ENCODE measurements around the gene CORIN.

CORIN gene

DNA sequence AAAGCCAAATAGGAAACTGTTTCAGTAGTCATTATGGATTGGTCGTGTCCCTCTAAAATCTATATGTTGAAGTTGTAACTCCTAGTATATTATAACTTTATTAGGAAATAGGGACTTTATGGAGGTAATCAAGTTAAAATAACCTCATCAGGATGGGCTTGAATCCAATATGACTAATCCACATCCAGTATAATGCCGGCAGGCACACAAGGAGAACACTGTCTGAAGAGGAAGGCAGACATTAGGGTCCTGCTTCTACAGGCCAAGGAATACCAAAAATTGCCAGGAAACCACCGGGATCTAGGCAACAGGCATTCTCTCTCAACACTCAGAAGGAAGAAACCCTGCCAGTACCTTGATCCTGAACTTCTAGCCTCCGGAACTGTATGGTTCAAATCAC lies 222.5 kb downstream of the CORIN start:
- no peak overlapping the region for H3K4me3 ChIP-seq (ENCODE audit: low read length in 2 of 2)
- no peaks in the 10 kb centered on the region for H3K36me3 ChIP-seq (ENCODE audit: control insufficient read depth in 2 of 2, insufficient read depth in 2 of 2, low read length in 2 of 2)
- peaks cover 0 to 2% of the 10 kb centered on the region in 2 donors for H3K9me3 ChIP-seq (ENCODE audit: control insufficient read depth in 2 of 2, low read length in 2 of 2)
- no peaks in the 10 kb centered on the region for H3K27me3 ChIP-seq (ENCODE audit: control insufficient read depth in 1 of 2, insufficient read depth in 2 of 2, low read length in 2 of 2)
- no peaks in the 10 kb centered on the region for H3K4me1 ChIP-seq (ENCODE audit: control insufficient read depth, insufficient read depth, low read length)
- no peak overlapping the region for H3K9ac ChIP-seq (ENCODE audit: low read length in 2 of 2)
- no peak overlapping the region for H3K27ac ChIP-seq (ENCODE audit: low read length)

DNA sequence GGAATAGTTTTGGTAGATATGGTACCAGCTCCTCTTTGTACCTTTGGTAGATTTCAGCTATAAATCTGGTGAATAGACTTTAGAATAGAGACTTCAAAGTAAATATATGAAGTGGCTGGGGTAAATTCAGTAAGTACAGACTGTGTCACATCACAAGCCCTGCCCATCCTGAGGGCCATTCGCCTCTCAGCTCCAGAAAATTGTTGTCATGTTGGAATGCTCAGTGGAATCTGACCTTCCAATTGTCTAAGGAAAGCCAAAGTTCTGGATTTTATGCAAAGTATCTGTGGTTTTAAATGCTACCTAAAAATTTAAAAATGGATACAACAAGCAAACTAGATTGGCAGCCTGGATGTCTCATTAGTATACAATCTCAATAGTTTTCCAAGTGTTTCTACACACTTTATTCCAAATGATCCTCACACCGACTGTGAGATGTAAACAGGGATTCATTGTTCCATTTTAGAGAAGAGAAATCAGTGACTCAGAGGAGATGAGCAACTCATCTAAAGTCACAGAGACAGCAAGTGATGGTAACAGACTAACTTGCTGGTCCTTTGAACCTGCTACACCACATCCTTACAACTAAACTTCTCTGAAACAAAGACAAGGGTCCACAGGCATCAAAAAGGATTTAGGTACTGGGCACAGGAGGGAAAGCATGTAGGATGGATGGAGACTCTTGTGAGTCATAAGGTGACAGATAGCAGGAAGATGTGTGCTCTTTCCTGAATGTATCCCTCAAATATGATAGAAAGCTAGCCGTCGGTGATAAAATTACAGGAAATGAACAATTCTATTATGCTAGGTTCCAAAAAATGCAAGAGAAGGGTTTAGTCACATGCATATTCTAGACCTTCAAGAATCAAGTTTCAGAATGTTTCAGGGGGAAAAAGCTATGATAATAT lies 225.5 kb downstream of the CORIN start:
- Histone ChIP-seq H3K27me3 (ENCODE audit: control insufficient read depth in 1 of 2, insufficient read depth in 2 of 2, low read length in 2 of 2) (no peaks in the 10 kb centered on the region), H3K9ac (ENCODE audit: low read length in 2 of 2) (no peak overlapping the region), H3K4me1 (ENCODE audit: control insufficient read depth, insufficient read depth, low read length) (no peaks in the 10 kb centered on the region), H3K9me3 (ENCODE audit: control insufficient read depth in 2 of 2, low read length in 2 of 2) (peaks cover 0 to 2% of the 10 kb centered on the region in 2 donors), H3K36me3 (ENCODE audit: control insufficient read depth in 2 of 2, insufficient read depth in 2 of 2, low read length in 2 of 2) (no peaks in the 10 kb centered on the region), H3K27ac (ENCODE audit: low read length) (no peak overlapping the region), H3K4me3 (ENCODE audit: low read length in 2 of 2) (no peak overlapping the region)

DNA sequence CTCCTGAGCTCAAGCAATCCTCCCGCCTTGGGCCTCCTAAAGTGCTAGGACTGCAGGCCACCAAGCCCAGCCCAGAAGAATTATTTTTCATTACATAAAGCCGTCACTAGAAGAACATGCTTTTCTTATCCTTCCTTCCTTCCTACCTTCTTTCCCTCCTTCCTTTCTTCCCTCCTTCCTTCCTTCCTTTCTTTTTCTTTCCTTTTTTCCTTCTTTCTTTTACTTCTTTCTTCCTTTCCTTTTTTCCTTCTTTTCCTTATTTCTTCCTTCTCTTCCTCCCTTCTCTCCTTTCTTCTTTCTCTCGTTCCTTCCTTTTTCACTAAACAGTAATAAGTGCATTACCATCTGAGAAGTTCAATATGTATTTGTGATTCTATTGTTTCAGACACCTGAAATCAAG lies 231.4 kb downstream of the CORIN start:
- peaks cover 0 to 2% of the 10 kb centered on the region in 2 donors for H3K36me3 ChIP-seq (ENCODE audit: control insufficient read depth in 2 of 2, insufficient read depth in 2 of 2, low read length in 2 of 2)
- H3K9ac ChIP-seq (ENCODE audit: low read length in 2 of 2), result no peak overlapping the region
- no peak overlapping the region for H3K27ac ChIP-seq (ENCODE audit: low read length)
- no peaks in the 10 kb centered on the region for H3K27me3 ChIP-seq (ENCODE audit: control insufficient read depth in 1 of 2, insufficient read depth in 2 of 2, low read length in 2 of 2)
- H3K4me1 ChIP-seq (ENCODE audit: control insufficient read depth, insufficient read depth, low read length), result no peaks in the 10 kb centered on the region
- no peak overlapping the region for H3K4me3 ChIP-seq (ENCODE audit: low read length in 2 of 2)
- H3K9me3 ChIP-seq (ENCODE audit: control insufficient read depth in 2 of 2, low read length in 2 of 2), result no peaks in the 10 kb centered on the region

DNA sequence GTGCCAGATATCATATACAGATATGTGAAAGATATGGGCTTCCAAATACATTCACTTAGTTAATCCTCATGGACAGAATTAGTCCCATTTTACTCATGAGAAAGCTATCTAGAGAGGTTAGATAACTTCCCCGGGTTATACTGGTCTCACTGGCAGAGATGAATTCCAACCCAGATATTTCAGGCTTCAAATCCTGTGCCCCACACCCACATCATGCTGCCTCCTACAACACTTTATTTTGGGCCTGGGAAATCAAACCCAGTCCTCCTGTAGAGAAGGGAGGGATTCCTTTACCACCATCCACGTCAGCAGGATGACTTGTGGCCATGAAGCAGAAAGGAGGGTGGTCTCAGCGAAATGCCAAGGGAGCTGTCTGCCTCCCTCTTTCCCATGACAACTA lies 239.0 kb downstream of the CORIN start:
- H3K4me3 ChIP-seq (ENCODE audit: low read length in 2 of 2), result no peak overlapping the region
- no peak overlapping the region for H3K9ac ChIP-seq (ENCODE audit: low read length in 2 of 2)
- H3K27me3 ChIP-seq (ENCODE audit: control insufficient read depth in 1 of 2, insufficient read depth in 2 of 2, low read length in 2 of 2), result no peaks in the 10 kb centered on the region
- no peak overlapping the region for H3K27ac ChIP-seq (ENCODE audit: low read length)
- no peaks in the 10 kb centered on the region for H3K9me3 ChIP-seq (ENCODE audit: control insufficient read depth in 2 of 2, low read length in 2 of 2)
- H3K4me1 ChIP-seq (ENCODE audit: control insufficient read depth, insufficient read depth, low read length), result no peaks in the 10 kb centered on the region
- H3K36me3 ChIP-seq (ENCODE audit: control insufficient read depth in 2 of 2, insufficient read depth in 2 of 2, low read length in 2 of 2), result peaks cover 0 to 3% of the 10 kb centered on the region in 2 donors

DNA sequence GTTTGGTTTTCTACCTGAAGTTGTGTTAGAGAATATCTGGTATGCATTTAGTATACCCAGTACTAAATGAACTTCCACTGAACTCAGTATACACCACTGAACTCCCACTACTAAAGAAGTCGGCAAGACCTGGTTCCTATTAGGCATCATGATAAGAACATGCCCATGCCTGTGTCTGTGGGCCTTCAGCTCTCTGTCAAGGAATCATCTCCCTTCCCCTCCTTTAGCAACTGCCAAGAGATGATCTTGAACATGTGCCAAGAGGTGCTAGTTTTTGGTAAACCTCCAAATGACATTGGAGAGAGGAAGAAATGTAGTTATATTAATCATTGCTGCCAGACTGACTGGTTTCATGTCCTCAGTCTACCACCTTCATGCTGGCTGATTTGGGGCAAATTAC lies 239.5 kb downstream of the CORIN start:
- H3K36me3 ChIP-seq (ENCODE audit: control insufficient read depth in 2 of 2, insufficient read depth in 2 of 2, low read length in 2 of 2), result peaks cover 0 to 2% of the 10 kb centered on the region in 2 donors
- no peak overlapping the region for H3K9ac ChIP-seq (ENCODE audit: low read length in 2 of 2)
- H3K4me1 ChIP-seq (ENCODE audit: control insufficient read depth, insufficient read depth, low read length), result no peaks in the 10 kb centered on the region
- no peaks in the 10 kb centered on the region for H3K27me3 ChIP-seq (ENCODE audit: control insufficient read depth in 1 of 2, insufficient read depth in 2 of 2, low read length in 2 of 2)
- no peaks in the 10 kb centered on the region for H3K9me3 ChIP-seq (ENCODE audit: control insufficient read depth in 2 of 2, low read length in 2 of 2)
- no peak overlapping the region for H3K4me3 ChIP-seq (ENCODE audit: low read length in 2 of 2)
- H3K27ac ChIP-seq (ENCODE audit: low read length), result no peak overlapping the region

DNA sequence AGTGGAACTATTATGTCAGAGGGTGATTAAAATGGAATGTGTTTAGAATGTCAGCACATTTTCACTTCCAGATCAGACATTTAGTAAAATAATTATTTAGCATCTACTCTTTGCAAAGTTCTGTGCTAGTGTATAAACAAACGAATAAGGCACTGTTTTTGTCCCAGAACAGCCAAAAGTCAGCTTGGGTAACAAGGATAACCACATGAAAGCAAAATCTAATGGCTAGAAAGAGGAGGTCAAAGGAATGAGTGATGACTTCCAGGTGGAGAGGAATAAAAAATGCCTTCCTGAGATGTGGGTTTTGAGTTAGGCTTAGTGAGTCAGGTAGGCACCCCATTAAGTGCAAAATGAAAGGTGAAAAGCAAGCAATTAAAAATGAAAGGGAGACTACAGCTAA lies 240.2 kb downstream of the CORIN start:
- Histone ChIP-seq H3K4me3 (ENCODE audit: low read length in 2 of 2) (no peak overlapping the region), H3K9ac (ENCODE audit: low read length in 2 of 2) (no peak overlapping the region), H3K9me3 (ENCODE audit: control insufficient read depth in 2 of 2, low read length in 2 of 2) (no peaks in the 10 kb centered on the region), H3K4me1 (ENCODE audit: control insufficient read depth, insufficient read depth, low read length) (no peaks in the 10 kb centered on the region), H3K27me3 (ENCODE audit: control insufficient read depth in 1 of 2, insufficient read depth in 2 of 2, low read length in 2 of 2) (no peaks in the 10 kb centered on the region), H3K27ac (ENCODE audit: low read length) (no peak overlapping the region), H3K36me3 (ENCODE audit: control insufficient read depth in 2 of 2, insufficient read depth in 2 of 2, low read length in 2 of 2) (peaks cover 0 to 2% of the 10 kb centered on the region in 2 donors)

DNA sequence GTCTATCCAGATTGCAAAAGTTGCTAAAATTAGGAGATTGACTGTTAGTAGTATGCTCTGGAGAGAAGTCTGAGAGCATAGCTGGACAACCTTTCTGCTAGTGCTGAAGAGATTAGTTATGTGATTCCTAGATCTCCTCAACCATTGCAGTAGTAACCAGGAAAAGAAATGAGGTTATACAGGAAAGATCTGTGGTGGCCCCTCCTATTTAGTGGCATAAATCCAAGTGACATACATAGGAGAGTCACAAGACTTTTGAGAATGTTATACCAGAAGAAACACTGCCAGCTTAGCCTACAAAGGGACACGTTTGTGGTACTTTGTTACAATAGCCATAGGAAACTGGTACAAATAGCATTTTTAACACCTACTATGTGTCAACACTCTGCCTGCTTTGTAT lies 247.5 kb downstream of the CORIN start:
- Histone ChIP-seq H3K27me3 (ENCODE audit: control insufficient read depth in 1 of 2, insufficient read depth in 2 of 2, low read length in 2 of 2) (no peaks in the 10 kb centered on the region), H3K9me3 (ENCODE audit: control insufficient read depth in 2 of 2, low read length in 2 of 2) (peaks cover 6 to 7% of the 10 kb centered on the region in 2 donors), H3K9ac (ENCODE audit: low read length in 2 of 2) (no peak overlapping the region), H3K27ac (ENCODE audit: low read length) (no peak overlapping the region), H3K4me3 (ENCODE audit: low read length in 2 of 2) (no peak overlapping the region), H3K4me1 (ENCODE audit: control insufficient read depth, insufficient read depth, low read length) (no peaks in the 10 kb centered on the region), H3K36me3 (ENCODE audit: control insufficient read depth in 2 of 2, insufficient read depth in 2 of 2, low read length in 2 of 2) (peaks cover 36 to 60% of the 10 kb centered on the region in 2 donors)

DNA sequence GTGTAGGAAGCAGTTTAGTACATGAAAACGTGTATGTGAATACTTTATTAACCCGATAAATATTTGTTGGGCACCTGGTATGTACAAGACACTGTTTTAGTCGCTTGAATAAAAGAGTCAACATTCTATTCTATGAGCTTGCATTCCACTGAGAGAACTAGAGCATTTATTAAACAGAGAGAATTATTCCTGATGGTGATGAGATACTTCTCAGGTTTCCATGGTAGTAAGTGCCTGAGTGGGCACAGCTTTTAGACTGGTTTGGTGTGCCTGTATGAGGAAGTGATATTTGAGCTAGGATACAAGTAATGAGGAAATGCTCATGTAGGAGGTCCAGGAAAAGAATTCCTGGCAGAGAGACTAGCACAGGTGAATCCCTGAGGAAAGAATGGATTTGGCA lies 258.6 kb downstream of the CORIN start:
- Histone ChIP-seq H3K9me3 (ENCODE audit: control insufficient read depth in 2 of 2, low read length in 2 of 2) (no peaks in the 10 kb centered on the region), H3K9ac (ENCODE audit: low read length in 2 of 2) (no peak overlapping the region), H3K36me3 (ENCODE audit: control insufficient read depth in 2 of 2, insufficient read depth in 2 of 2, low read length in 2 of 2) (peaks cover 25 to 28% of the 10 kb centered on the region in 2 donors), H3K27me3 (ENCODE audit: control insufficient read depth in 1 of 2, insufficient read depth in 2 of 2, low read length in 2 of 2) (no peaks in the 10 kb centered on the region), H3K4me1 (ENCODE audit: control insufficient read depth, insufficient read depth, low read length) (no peaks in the 10 kb centered on the region), H3K4me3 (ENCODE audit: low read length in 2 of 2) (no peak overlapping the region), H3K27ac (ENCODE audit: low read length) (no peak overlapping the region)

DNA sequence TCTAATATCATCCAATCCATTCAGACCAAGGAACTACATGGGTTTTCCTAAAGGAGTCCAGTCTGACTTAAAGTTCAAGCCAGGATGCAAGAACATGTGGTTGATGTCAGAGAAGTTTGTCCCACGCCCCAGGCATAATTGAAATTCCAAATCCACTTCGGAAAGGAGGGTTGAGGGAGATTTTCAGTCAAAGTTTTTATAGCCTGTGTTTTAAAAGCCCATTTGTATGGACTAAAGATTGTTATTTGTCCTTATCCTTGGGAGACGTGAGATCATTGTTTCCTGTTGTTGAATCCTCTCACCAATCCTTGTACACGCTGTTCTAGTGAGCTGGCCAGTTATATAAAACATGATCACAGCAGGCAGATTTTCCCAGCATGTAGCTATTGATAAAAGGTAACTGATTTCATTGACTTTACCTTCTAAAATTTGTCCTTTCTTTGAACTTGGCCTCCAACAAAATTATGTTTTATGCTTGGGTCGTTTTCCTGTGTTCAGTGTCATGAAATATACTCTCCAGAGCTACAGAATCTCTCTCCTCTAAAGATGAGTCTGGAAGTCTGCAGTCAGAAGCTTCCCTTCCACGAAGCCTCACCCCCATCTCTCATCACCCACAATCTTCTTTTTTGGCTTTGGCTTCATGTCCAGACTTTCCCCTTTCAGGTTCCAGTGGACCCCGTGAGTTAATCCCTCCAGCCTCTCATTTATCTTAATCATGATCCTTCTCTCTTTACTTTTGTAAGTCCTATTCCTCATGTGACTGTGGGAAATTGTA lies 259.9 kb downstream of the CORIN start:
- no peaks in the 10 kb centered on the region for H3K27me3 ChIP-seq (ENCODE audit: control insufficient read depth in 1 of 2, insufficient read depth in 2 of 2, low read length in 2 of 2)
- no peak overlapping the region for H3K4me3 ChIP-seq (ENCODE audit: low read length in 2 of 2)
- peak overlapping the region in 1 of 2 donors; percentile 23 for H3K9ac ChIP-seq (ENCODE audit: low read length in 2 of 2)
- peaks cover 23% of the 10 kb centered on the region in 2 donors for H3K36me3 ChIP-seq (ENCODE audit: control insufficient read depth in 2 of 2, insufficient read depth in 2 of 2, low read length in 2 of 2)
- peak overlapping the region; percentile 50 for H3K27ac ChIP-seq (ENCODE audit: low read length)
- H3K4me1 ChIP-seq (ENCODE audit: control insufficient read depth, insufficient read depth, low read length), result no peaks in the 10 kb centered on the region
- no peaks in the 10 kb centered on the region for H3K9me3 ChIP-seq (ENCODE audit: control insufficient read depth in 2 of 2, low read length in 2 of 2)

DNA sequence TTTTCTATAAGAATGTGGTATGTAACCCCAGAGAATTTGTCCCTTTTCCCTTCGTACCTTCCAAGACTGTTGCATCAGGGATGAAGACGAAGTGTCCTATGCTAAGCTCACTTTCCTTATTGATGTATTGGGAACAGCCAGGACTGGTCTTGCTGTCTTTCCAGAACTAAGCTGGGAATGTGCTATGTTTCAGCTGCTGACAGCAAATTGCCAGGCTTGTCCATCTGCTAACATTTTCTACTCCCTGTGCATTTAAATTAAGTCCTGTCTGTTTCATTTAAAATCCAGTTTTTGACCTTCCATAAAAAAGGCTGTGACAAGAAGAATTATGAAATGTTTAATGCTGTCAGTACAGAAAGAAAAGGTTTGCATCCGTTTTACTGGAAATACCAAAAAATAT lies 264.9 kb downstream of the CORIN start:
- Histone ChIP-seq H3K27ac (ENCODE audit: low read length) (no peak overlapping the region), H3K27me3 (ENCODE audit: control insufficient read depth in 1 of 2, insufficient read depth in 2 of 2, low read length in 2 of 2) (no peaks in the 10 kb centered on the region), H3K4me3 (ENCODE audit: low read length in 2 of 2) (no peak overlapping the region), H3K9ac (ENCODE audit: low read length in 2 of 2) (no peak overlapping the region), H3K9me3 (ENCODE audit: control insufficient read depth in 2 of 2, low read length in 2 of 2) (no peaks in the 10 kb centered on the region), H3K4me1 (ENCODE audit: control insufficient read depth, insufficient read depth, low read length) (no peaks in the 10 kb centered on the region), H3K36me3 (ENCODE audit: control insufficient read depth in 2 of 2, insufficient read depth in 2 of 2, low read length in 2 of 2) (peaks cover 26 to 40% of the 10 kb centered on the region in 2 donors)

All from stomach smooth muscle (tissue), 2 donors.